HepG2 (cell line): ENCODE data around the gene ASAP2.

Source experiments
- CTCF ChIP-seq: sonication (generic); formaldehyde crosslinking; IDR thresholded peaks from 2 replicates; pipeline ENCODE4 v1.5.0; 2020; ENCODE audit warnings: mild to moderate bottlenecking, missing genetic modification reagents, moderate library complexity
- KDM5A ChIP-seq: fragments of 200-600 bp; sonication (generic); IDR thresholded peaks from 2 replicates; pipeline ENCODE4 v1.7.0; 2018; ENCODE audit warnings: antibody characterized with exemption, mild to moderate bottlenecking, low read length, borderline replicate concordance
- KIAA2018 ChIP-seq: sonication (generic); formaldehyde crosslinking; IDR thresholded peaks from 2 replicates; pipeline ENCODE4 v1.5.0; 2020; ENCODE audit warnings: mild to moderate bottlenecking, missing genetic modification reagents, borderline replicate concordance
- MYC ChIP-seq: sonication (generic); formaldehyde crosslinking; IDR thresholded peaks from 2 replicates; pipeline ENCODE4 v1.9.0; 2021; ENCODE audit warnings: missing genetic modification reagents, borderline replicate concordance
- POLR2G ChIP-seq: fragments of 200-400 bp; formaldehyde crosslinking; IDR thresholded peaks from 2 replicates; pipeline ENCODE4 v1.6.1; 2018; ENCODE audit warnings: mild to moderate bottlenecking, low read depth, low read length, moderate library complexity
- SMC3 ChIP-seq: IDR thresholded peaks from 2 replicates; pipeline ENCODE4 v1.6.1; 2011; ENCODE audit warnings: low read length, improper control_type of control experiment
- TEF ChIP-seq: sonication (generic); formaldehyde crosslinking; IDR thresholded peaks from 2 replicates; pipeline ENCODE4 v1.5.0; 2020; ENCODE audit warnings: missing genetic modification reagents
- ZBTB8A ChIP-seq: sonication (generic); formaldehyde crosslinking; IDR thresholded peaks from 2 replicates; pipeline ENCODE4 v1.4.0; 2020; ENCODE audit warnings: mild to moderate bottlenecking, low read depth, missing genetic modification reagents, borderline replicate concordance
- ZNF101 ChIP-seq: sonication (generic); formaldehyde crosslinking; IDR thresholded peaks from 2 replicates; pipeline ENCODE4 v1.4.0; 2020; ENCODE audit warnings: mild to moderate bottlenecking, low read depth, missing genetic modification reagents, borderline replicate concordance
- ZNF550 ChIP-seq: sonication (generic); formaldehyde crosslinking; IDR thresholded peaks from 2 replicates; pipeline ENCODE4 v1.4.0; 2020; ENCODE audit warnings: mild to moderate bottlenecking, missing genetic modification reagents, borderline replicate concordance

DNA sequence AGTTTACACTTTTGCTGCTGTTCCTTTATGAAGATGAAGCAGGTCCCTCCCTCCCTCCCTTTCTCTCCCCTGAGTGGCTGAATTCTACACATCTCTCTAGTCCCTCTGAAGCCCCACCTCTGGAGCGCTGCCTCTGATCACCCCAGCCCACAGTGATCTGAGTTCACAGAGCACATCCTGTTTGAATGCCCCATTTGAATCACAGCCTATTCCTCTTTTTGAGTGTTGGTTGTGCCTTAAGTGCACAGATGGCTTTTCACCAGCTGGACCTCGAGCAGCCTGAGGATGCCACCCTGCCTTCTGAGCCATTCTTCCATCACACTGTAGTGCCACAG, 129.6 kb downstream of the ASAP2 start:
- 0 out of 2 replicates have a peak, but pooled peaks have one; percentile 7 for TF ChIP-seq CTCF (CRISPR knock-in tag)
- peak; percentile 87 for TF ChIP-seq POLR2G
- TF ChIP-seq ZNF550 (CRISPR knock-in tag) = no peak
- TF ChIP-seq SMC3 = no peak
- no peak for TF ChIP-seq KDM5A
- TF ChIP-seq KIAA2018 (CRISPR knock-in tag) = no peak
- TF ChIP-seq TEF (CRISPR knock-in tag) = no peak
- TF ChIP-seq ZBTB8A (CRISPR knock-in tag) = no peak
- TF ChIP-seq ZNF101 (CRISPR knock-in tag) = no peak
- TF ChIP-seq MYC (CRISPR knock-in tag) = no peak
